Vagina (tissue), 2 donors: ENCODE results near the gene MUC4. TPM values are rescaled to one million over a fixed set of nuclear protein-coding genes. Genes with fewer than 3 reads are reported as not detected.
"Not testable (repeated sequence)": the region's sequence is repeated elsewhere in the genome, so short reads cannot be mapped to it uniquely, and the experiment has no call there.

Experiments
- DNase-seq, 2 donors: peaks; one replicate each; pipeline ENCODE4 v3.0.0-alpha.2; 2017; ENCODE audit errors: extremely low spot score in 2 of 2
- H3K27ac ChIP-seq: fragments of 200-600 bp; sonication (generic); one replicate; pipeline ENCODE4 v1.5.1; 2019
- H3K27me3 ChIP-seq: fragments of 200-600 bp; sonication (generic); one replicate; pipeline ENCODE4 v1.5.1; 2019
- H3K36me3 ChIP-seq, 2 donors: fragments of 200-600 bp; sonication (generic); one replicate each; pipeline ENCODE4 v1.5.1; 2017 to 2019
- H3K4me1 ChIP-seq: fragments of 200-600 bp; sonication (generic); one replicate; pipeline ENCODE4 v1.5.1; 2019
- H3K4me3 ChIP-seq, 2 donors: fragments of 200-600 bp; sonication (generic); 1 replicate in 1 of 2; 2 replicates in 1 of 2; pipeline ENCODE4 v1.5.1; 2016 to 2019
- H3K9me3 ChIP-seq: fragments of 200-600 bp; sonication (generic); one replicate; pipeline ENCODE4 v1.5.1; 2019
- POLR2A ChIP-seq, 2 donors: fragments of 450-650 bp; IDR thresholded peaks; one replicate each; pipeline ENCODE4 v1.6.1; 2017; ENCODE audit warnings: antibody characterized with exemption in 2 of 2, mild to moderate bottlenecking in 2 of 2, moderate library complexity in 2 of 2
- POLR2AphosphoS5 ChIP-seq, 2 donors: sonication (generic); formaldehyde crosslinking; IDR thresholded peaks; one replicate each; pipeline ENCODE4 v1.9.0; 2017; ENCODE audit warnings: antibody characterized with exemption in 2 of 2, mild to moderate bottlenecking in 2 of 2, low read depth in 1 of 2; ENCODE audit not compliant: insufficient read depth in 1 of 2
- intact Hi-C: fragments of 100-400 bp; cut with DNase I; formaldehyde crosslinking; loops from one replicate; pipeline ENCODE4 v1.15.1; 2023
- total RNA-seq: library from RNA; depleted of rRNA; stranded (reverse); fragments of >200 nt; gene quantifications from one replicate; pipeline ENCODE4 v1.2.3, GENCODE V29; 2016
- TF ChIP-seq, protein P1 (sequence below), 3 experiments: fragments of 450-650 bp in 2 of 3; fragments of 200-600 bp in 1 of 3; sonication (generic) in 1 of 3; IDR thresholded peaks; one replicate each; pipeline ENCODE4 v1.5.1; 2017 to 2019; ENCODE audit warnings: antibody characterized with exemption in 3 of 3, mild to moderate bottlenecking in 2 of 3, moderate library complexity in 2 of 3

Gene MUC4
- total RNA-seq, 1 donor from 2014 or later = 36.1 TPM

DNA sequence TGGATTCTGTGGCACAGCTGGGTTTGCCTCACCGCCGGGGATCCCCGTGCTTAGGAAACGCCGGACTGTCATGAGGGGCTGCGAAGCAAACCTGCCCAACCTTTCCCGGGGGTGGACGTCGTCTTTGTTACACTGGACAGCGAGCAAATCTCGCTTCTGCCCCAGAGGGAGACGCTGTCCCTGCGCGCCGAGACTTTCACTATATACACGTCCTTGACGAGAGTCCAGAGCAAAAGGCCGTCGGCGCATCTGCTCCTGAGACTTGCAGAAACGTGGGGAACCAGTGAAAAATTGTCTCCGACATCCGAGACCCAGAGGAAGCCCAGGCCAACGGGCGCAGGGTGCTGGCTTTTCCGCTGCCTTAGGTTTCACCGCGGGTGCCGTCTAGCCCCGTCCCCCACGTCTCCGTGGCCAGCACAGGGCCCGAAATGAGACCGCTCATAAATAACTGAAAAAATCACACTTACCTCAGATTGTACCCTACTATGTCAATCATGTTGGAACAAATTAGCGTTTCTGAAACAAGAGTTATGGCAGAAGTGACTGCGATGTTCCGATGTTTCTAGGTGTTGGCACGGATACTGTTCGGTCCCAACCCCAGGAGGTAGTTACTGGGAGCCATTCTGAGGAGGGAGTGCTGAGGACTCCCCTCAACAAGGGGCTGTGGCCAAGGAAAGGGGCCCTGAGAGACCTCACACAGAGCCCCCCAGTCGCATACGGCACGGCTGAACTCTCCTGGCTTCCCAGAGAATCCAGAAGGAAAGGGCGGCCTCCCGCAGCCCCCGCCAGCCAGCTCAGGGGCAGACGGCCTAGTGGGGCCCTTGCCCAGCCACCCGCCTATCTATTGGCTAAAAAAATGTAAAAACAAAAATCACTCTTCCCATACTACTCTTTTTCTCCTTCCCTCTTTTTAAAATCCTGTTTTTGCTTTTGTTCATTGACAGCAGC lies 14.4 kb upstream of the MUC4 start:
- H3K36me3 ChIP-seq = no peaks in the 10 kb centered on the region
- DNase-seq = no peak
- TF ChIP-seq POLR2AphosphoS5 (IDR thresholded peaks at IDR 0.05; ENCODE audit: insufficient read depth in 1 of 2, low read depth in 1 of 2) = no peak
- TF ChIP-seq, protein P1, sequence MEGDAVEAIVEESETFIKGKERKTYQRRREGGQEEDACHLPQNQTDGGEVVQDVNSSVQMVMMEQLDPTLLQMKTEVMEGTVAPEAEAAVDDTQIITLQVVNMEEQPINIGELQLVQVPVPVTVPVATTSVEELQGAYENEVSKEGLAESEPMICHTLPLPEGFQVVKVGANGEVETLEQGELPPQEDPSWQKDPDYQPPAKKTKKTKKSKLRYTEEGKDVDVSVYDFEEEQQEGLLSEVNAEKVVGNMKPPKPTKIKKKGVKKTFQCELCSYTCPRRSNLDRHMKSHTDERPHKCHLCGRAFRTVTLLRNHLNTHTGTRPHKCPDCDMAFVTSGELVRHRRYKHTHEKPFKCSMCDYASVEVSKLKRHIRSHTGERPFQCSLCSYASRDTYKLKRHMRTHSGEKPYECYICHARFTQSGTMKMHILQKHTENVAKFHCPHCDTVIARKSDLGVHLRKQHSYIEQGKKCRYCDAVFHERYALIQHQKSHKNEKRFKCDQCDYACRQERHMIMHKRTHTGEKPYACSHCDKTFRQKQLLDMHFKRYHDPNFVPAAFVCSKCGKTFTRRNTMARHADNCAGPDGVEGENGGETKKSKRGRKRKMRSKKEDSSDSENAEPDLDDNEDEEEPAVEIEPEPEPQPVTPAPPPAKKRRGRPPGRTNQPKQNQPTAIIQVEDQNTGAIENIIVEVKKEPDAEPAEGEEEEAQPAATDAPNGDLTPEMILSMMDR (IDR thresholded peaks at IDR 0.05) = no peak
- TF ChIP-seq POLR2A (IDR thresholded peaks at IDR 0.05) = no peak
- no peak overlapping the region for H3K27ac ChIP-seq
- H3K9me3 ChIP-seq = no peaks in the 10 kb centered on the region
- H3K27me3 ChIP-seq = no peaks in the 10 kb centered on the region
- intact Hi-C loops = no loop called here
- no peaks in the 10 kb centered on the region for H3K4me1 ChIP-seq
- no peak overlapping the region for H3K4me3 ChIP-seq

DNA sequence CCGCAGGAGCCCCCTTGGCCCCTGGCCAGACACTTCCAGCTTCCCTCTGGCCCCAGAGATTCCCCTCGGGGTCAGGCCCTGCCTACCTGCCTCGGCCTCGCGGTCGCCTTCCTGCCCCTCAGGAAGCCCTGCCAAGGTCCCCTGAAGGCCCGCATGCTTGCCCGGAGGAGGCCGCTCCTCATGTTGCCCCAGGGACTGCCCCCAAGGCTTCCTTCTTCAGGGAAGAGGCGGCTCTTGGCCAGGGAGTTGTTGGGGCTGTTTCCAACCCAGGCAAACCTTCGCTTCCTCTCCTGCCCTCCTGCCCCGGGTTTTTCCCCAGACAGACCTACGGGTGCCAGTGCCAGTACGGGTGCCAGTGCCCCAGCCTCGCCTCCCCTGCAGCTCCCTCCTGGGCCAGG lies 13.5 kb upstream of the MUC4 start:
- TF ChIP-seq POLR2A (IDR thresholded peaks at IDR 0.05) (no peak), POLR2AphosphoS5 (IDR thresholded peaks at IDR 0.05; ENCODE audit: insufficient read depth in 1 of 2, low read depth in 1 of 2) (no peak)
- TF ChIP-seq, protein P1 (IDR thresholded peaks at IDR 0.05) = no peak
- Histone ChIP-seq H3K4me3 (no peak overlapping the region), H3K36me3 (no peaks in the 10 kb centered on the region), H3K27me3 (no peaks in the 10 kb centered on the region), H3K4me1 (no peaks in the 10 kb centered on the region), H3K27ac (no peak overlapping the region), H3K9me3 (no peaks in the 10 kb centered on the region)
- no peak for DNase-seq
- intact Hi-C loops = no loop called here

DNA sequence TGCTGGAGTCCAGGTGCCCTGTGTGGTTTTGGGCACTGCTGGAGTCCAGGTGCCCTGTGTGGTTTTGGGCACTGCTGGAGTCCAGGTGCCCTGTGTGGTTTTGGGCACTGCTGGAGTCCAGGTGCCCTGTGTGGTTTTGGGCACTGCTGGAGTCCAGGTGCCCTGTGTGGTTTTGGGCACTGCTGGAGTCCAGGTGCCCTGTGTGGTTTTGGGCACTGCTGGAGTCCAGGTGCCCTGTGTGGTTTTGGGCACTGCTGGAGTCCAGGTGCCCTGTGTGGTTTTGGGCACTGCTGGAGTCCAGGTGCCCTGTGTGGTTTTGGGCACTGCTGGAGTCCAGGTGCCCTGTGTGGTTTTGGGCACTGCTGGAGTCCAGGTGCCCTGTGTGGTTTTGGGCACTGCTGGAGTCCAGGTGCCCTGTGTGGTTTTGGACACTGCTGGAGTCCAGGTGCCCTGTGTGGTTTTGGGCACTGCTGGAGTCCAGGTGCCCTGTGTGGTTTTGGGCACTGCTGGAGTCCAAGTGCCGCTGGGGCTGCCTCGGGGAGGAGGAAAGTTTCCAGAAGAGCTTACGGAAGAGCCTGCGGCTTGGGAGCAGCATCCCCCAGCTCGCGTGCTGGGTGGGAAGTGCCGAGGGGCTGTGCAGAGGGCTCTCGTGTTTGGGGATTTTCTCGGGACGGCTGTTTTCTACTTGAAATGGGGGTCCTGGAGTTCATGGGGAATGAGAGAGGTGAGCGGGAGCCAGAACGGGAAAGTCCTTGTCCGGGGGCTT lies 12.9 kb upstream of the MUC4 start:
- H3K36me3 ChIP-seq, H3K27ac ChIP-seq, H3K27me3 ChIP-seq, H3K4me1 ChIP-seq, H3K4me3 ChIP-seq, intact Hi-C loops, H3K9me3 ChIP-seq, DNase-seq: not testable (repeated sequence)

DNA sequence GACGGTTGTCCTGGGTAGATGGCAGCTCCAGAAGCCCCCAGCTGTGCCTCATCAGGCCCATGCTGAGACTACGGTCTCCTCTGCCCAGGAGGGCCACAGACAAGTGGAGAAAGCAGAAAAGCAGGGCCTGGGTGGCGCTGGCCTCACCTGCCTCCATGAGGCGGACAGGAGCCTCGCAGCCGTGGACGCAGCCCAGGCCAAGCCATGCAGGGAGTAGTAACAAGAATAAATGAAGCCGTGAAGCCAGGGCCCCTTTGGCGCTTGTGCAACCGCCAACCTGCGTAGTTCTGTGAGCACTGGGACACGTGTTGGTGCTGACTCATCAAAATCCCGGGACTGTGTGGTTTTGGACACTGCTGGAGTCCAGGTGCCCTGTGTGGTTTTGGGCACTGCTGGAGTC lies 12.3 kb upstream of the MUC4 start:
- no peak overlapping the region for H3K4me3 ChIP-seq
- H3K27me3 ChIP-seq = no peaks in the 10 kb centered on the region
- H3K27ac ChIP-seq = no peak overlapping the region
- H3K36me3 ChIP-seq = no peaks in the 10 kb centered on the region
- TF ChIP-seq, protein P1 (IDR thresholded peaks at IDR 0.05) = no peak
- TF ChIP-seq POLR2A (IDR thresholded peaks at IDR 0.05) = no peak
- no peak for TF ChIP-seq POLR2AphosphoS5 (IDR thresholded peaks at IDR 0.05; ENCODE audit: insufficient read depth in 1 of 2, low read depth in 1 of 2)
- no peaks in the 10 kb centered on the region for H3K9me3 ChIP-seq
- intact Hi-C loops = no loop called here
- no peak for DNase-seq
- H3K4me1 ChIP-seq = no peaks in the 10 kb centered on the region

DNA sequence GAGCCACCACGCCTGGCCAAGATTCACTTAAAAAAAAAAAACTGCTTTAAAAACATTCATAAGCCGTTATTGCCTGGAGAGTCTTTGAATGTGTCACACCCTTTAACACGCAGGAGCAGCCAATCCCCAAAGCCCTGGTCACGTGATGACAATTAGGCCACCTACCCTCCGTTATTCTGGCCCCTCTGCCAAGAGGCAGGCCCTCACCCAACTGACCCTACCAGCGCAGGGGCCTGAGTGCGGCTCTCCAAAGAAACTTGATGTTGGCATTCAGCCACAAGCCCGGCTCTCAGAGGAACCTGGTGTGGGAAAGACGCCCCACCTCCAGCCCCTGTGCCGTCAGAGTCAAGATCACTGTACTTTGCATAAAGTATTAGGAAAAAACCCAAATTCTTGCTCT lies 11.6 kb upstream of the MUC4 start:
- H3K27me3 ChIP-seq = no peaks in the 10 kb centered on the region
- TF ChIP-seq POLR2A (IDR thresholded peaks at IDR 0.05) = no peak
- intact Hi-C loops = no loop called here
- H3K36me3 ChIP-seq = no peaks in the 10 kb centered on the region
- H3K4me1 ChIP-seq = no peaks in the 10 kb centered on the region
- no peak overlapping the region for H3K4me3 ChIP-seq
- no peak for DNase-seq
- no peak overlapping the region for H3K27ac ChIP-seq
- no peaks in the 10 kb centered on the region for H3K9me3 ChIP-seq
